ENCODE measurements around the gene FER.

Gene FER

DNA sequence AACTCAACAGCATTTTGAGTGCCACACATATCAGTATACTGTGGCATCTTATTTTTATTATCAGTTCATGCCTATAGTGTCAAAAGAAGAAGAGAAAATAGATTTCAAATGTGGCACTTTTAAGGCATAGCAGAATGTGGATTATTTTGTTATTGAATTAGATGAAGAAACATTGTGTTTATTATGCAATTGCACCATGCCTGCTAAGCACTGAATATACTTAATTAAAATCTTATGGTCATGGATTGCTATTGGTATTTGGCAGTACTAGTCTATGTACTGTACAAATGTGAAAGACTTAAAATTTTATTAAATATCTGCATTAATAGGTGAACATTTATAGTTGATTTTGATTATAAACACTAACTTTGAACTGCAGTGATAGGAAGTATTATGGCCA is 128.8 kb downstream of the FER start:
- Histone ChIP-seq H3K27ac (replicated peaks) (no peak overlapping the region), H3K4me3 (replicated peaks; ENCODE audit: insufficient read depth, low read length) (no peak overlapping the region), H3K27me3 (ENCODE audit: insufficient read depth, poor library complexity, severe bottlenecking) (no peaks in the 10 kb centered on the region)
- no peak for TF ChIP-seq SPI1 (IDR thresholded peaks at IDR 0.05; ENCODE audit: borderline replicate concordance, low read depth)
- TF ChIP-seq, protein P1, sequence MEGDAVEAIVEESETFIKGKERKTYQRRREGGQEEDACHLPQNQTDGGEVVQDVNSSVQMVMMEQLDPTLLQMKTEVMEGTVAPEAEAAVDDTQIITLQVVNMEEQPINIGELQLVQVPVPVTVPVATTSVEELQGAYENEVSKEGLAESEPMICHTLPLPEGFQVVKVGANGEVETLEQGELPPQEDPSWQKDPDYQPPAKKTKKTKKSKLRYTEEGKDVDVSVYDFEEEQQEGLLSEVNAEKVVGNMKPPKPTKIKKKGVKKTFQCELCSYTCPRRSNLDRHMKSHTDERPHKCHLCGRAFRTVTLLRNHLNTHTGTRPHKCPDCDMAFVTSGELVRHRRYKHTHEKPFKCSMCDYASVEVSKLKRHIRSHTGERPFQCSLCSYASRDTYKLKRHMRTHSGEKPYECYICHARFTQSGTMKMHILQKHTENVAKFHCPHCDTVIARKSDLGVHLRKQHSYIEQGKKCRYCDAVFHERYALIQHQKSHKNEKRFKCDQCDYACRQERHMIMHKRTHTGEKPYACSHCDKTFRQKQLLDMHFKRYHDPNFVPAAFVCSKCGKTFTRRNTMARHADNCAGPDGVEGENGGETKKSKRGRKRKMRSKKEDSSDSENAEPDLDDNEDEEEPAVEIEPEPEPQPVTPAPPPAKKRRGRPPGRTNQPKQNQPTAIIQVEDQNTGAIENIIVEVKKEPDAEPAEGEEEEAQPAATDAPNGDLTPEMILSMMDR (IDR thresholded peaks at IDR 0.05; ENCODE audit: insufficient read depth, low read length), result no peak
- TF ChIP-seq GABPA (IDR thresholded peaks at IDR 0.05; ENCODE audit: low read depth), result no peak
- no peak for TF ChIP-seq POLR2AphosphoS5 (IDR thresholded peaks at IDR 0.05; ENCODE audit: low read depth)
- TF ChIP-seq, protein P2, sequence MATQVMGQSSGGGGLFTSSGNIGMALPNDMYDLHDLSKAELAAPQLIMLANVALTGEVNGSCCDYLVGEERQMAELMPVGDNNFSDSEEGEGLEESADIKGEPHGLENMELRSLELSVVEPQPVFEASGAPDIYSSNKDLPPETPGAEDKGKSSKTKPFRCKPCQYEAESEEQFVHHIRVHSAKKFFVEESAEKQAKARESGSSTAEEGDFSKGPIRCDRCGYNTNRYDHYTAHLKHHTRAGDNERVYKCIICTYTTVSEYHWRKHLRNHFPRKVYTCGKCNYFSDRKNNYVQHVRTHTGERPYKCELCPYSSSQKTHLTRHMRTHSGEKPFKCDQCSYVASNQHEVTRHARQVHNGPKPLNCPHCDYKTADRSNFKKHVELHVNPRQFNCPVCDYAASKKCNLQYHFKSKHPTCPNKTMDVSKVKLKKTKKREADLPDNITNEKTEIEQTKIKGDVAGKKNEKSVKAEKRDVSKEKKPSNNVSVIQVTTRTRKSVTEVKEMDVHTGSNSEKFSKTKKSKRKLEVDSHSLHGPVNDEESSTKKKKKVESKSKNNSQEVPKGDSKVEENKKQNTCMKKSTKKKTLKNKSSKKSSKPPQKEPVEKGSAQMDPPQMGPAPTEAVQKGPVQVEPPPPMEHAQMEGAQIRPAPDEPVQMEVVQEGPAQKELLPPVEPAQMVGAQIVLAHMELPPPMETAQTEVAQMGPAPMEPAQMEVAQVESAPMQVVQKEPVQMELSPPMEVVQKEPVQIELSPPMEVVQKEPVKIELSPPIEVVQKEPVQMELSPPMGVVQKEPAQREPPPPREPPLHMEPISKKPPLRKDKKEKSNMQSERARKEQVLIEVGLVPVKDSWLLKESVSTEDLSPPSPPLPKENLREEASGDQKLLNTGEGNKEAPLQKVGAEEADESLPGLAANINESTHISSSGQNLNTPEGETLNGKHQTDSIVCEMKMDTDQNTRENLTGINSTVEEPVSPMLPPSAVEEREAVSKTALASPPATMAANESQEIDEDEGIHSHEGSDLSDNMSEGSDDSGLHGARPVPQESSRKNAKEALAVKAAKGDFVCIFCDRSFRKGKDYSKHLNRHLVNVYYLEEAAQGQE (IDR thresholded peaks at IDR 0.05; ENCODE audit: insufficient replicate concordance, low read depth), result no peak
- DNase-seq (ENCODE audit: low read depth in 1 of 2, low spot score in 1 of 2), result no peak

DNA sequence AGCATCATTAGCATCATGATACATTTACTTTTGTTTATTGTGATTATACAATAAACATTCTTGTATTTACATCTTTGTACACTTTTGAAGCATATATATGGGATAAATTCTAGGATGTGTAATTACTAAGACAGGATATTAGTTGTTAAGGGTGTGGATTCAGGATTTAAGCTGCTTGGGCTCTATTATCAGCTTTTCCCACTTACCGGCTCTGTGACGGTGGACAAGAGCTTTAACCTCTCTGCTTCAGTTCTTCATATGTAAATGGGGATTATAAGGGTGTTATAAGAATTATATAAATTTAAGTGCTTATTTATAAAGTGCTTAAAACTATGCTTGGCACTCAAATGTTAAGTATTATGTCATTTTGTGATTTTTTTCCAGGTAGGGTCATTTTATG is 131.1 kb downstream of the FER start:
- Histone ChIP-seq H3K27ac (replicated peaks) (no peak overlapping the region), H3K27me3 (ENCODE audit: insufficient read depth, poor library complexity, severe bottlenecking) (no peaks in the 10 kb centered on the region), H3K4me3 (replicated peaks; ENCODE audit: insufficient read depth, low read length) (no peak overlapping the region)
- no peak for DNase-seq (ENCODE audit: low read depth in 1 of 2, low spot score in 1 of 2)
- TF ChIP-seq GABPA (IDR thresholded peaks at IDR 0.05; ENCODE audit: low read depth) (no peak), SPI1 (IDR thresholded peaks at IDR 0.05; ENCODE audit: borderline replicate concordance, low read depth) (no peak), POLR2AphosphoS5 (IDR thresholded peaks at IDR 0.05; ENCODE audit: low read depth) (no peak)
- TF ChIP-seq, protein P2 (IDR thresholded peaks at IDR 0.05; ENCODE audit: insufficient replicate concordance, low read depth), result no peak
- TF ChIP-seq, protein P1 (IDR thresholded peaks at IDR 0.05; ENCODE audit: insufficient read depth, low read length), result no peak

DNA sequence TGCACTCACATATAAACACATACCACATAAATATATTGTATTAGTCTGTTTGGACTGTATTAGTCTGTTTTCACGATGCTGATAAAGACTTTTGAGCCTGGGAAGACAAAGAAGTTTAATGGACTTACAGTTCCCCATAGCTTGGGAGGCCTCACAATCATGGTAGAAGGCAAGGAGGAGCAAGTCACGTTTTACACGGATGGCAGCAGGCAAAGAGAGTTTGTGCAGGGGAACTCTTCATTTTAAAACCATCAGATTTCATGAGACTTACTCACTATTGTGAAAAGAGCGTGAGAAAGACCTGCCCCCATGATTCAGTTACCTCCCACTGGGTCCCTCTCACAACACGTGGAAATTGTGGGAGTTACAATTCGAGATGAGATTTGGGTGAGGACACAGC is 133.4 kb downstream of the FER start:
- no peak for TF ChIP-seq POLR2AphosphoS5 (IDR thresholded peaks at IDR 0.05; ENCODE audit: low read depth)
- TF ChIP-seq, protein P1 (IDR thresholded peaks at IDR 0.05; ENCODE audit: insufficient read depth, low read length), result no peak
- TF ChIP-seq, protein P2 (IDR thresholded peaks at IDR 0.05; ENCODE audit: insufficient replicate concordance, low read depth), result no peak
- no peak for TF ChIP-seq GABPA (IDR thresholded peaks at IDR 0.05; ENCODE audit: low read depth)
- TF ChIP-seq SPI1 (IDR thresholded peaks at IDR 0.05; ENCODE audit: borderline replicate concordance, low read depth), result no peak
- DNase-seq (ENCODE audit: low read depth in 1 of 2, low spot score in 1 of 2), result no peak
- no peaks in the 10 kb centered on the region for H3K27me3 ChIP-seq (ENCODE audit: insufficient read depth, poor library complexity, severe bottlenecking)
- H3K4me3 ChIP-seq (replicated peaks; ENCODE audit: insufficient read depth, low read length), result no peak overlapping the region
- H3K27ac ChIP-seq (replicated peaks), result no peak overlapping the region

Data from HL-60 (cell line).